OCI-LY1 (cell line): ENCODE data around the gene GNAO1.

ENCODE experiments used
- H2AFZ ChIP-seq: fragments of 200-600 bp; sonication (generic), shearing (Covaris generic); 2 replicates; pipeline ENCODE4 v1.6.0; 2014; ENCODE audit warnings: antibody characterized with exemption, mild to moderate bottlenecking, low read length
- H3F3A ChIP-seq: fragments of 200-600 bp; sonication (generic), shearing (Covaris generic); 2 replicates; pipeline ENCODE4 v1.6.0; 2014; ENCODE audit warnings: mild to moderate bottlenecking, antibody characterized with exemption, low read length, moderate library complexity; ENCODE audit not compliant: insufficient read depth
- H3K27ac ChIP-seq: fragments of 200-600 bp; sonication (generic); 2 replicates; pipeline ENCODE4 v1.5.1; 2014; ENCODE audit warnings: low read length, mixed run types, mild to moderate bottlenecking, low read depth; ENCODE audit not compliant: poor library complexity, severe bottlenecking
- H3K27me3 ChIP-seq: fragments of 200-600 bp; sonication (generic); 2 replicates; pipeline ENCODE4 v1.6.0; 2014; ENCODE audit warnings: antibody characterized with exemption, mild to moderate bottlenecking, low read length, moderate library complexity; ENCODE audit not compliant: insufficient read depth
- H3K36me3 ChIP-seq: fragments of 200-600 bp; sonication (generic); 2 replicates; pipeline ENCODE4 v1.6.1; 2014; ENCODE audit warnings: mild to moderate bottlenecking, antibody characterized with exemption, low read length, moderate library complexity, mixed read lengths; ENCODE audit not compliant: insufficient read depth
- H3K4me1 ChIP-seq: fragments of 200-600 bp; sonication (generic); 2 replicates; pipeline ENCODE4 v1.5.1; 2014; ENCODE audit warnings: mild to moderate bottlenecking, low read length, moderate library complexity; ENCODE audit not compliant: insufficient read depth, severe bottlenecking
- H3K4me2 ChIP-seq: fragments of 200-600 bp; sonication (generic), shearing (Covaris generic); 2 replicates; pipeline ENCODE4 v1.6.1; 2014; ENCODE audit warnings: low read length
- H3K4me3 ChIP-seq: fragments of 200-600 bp; sonication (generic); 2 replicates; pipeline ENCODE4 v1.5.1; 2014; ENCODE audit warnings: low read length, low read depth, mild to moderate bottlenecking, mixed read lengths; ENCODE audit not compliant: poor library complexity, severe bottlenecking
- H3K79me2 ChIP-seq: fragments of 200-600 bp; shearing (Covaris generic); 2 replicates; pipeline ENCODE4 v1.6.1; 2016; ENCODE audit warnings: mixed run types, low read length, mixed read lengths; ENCODE audit not compliant: insufficient read depth
- H3K9ac ChIP-seq: fragments of 200-600 bp; sonication (generic), shearing (Covaris generic); 2 replicates; pipeline ENCODE4 v1.6.1; 2014; ENCODE audit warnings: mild to moderate bottlenecking, low read length, mixed read lengths
- H3K9me2 ChIP-seq: fragments of 200-600 bp; sonication (generic), shearing (Covaris generic); 2 replicates; pipeline ENCODE4 v1.6.1; 2014; ENCODE audit warnings: low read depth, mild to moderate bottlenecking, low read length, mixed read lengths
- H3K9me3 ChIP-seq: fragments of 200-600 bp; shearing (Covaris generic); 2 replicates; pipeline ENCODE4 v1.6.1; 2014; ENCODE audit warnings: low read length, mixed read lengths
- H4K20me1 ChIP-seq: fragments of 200-600 bp; sonication (generic), shearing (Covaris generic); 2 replicates; pipeline ENCODE4 v1.6.0; 2016; ENCODE audit warnings: mild to moderate bottlenecking, low read length; ENCODE audit not compliant: insufficient read depth
- CTCF ChIP-seq: fragments of 200-600 bp; sonication (generic), shearing (Covaris generic); IDR thresholded peaks from 2 replicates; pipeline ENCODE4 v1.5.1; 2017; ENCODE audit warnings: mild to moderate bottlenecking, antibody characterized with exemption, low read length, moderate library complexity, mixed read lengths
- EZH2 ChIP-seq: fragments of 200-600 bp; sonication (generic), shearing (Covaris generic); IDR thresholded peaks from 2 replicates; pipeline ENCODE4 v1.8.0; 2017; ENCODE audit warnings: borderline replicate concordance, mixed run types, mild to moderate bottlenecking, antibody characterized with exemption, low read length, moderate library complexity, mixed read lengths

The GNAO1 gene

GRCh38 chr16:56312556-56312955, 121.3 kb downstream of the GNAO1 start:
- no peaks in the 10 kb centered on the region for H3K9me2 ChIP-seq
- TF ChIP-seq EZH2 (no peak), CTCF (no peak)
- no peaks in the 10 kb centered on the region for H4K20me1 ChIP-seq
- H3K4me2 ChIP-seq = no peak overlapping the region
- H3K36me3 ChIP-seq = no peaks in the 10 kb centered on the region
- no peaks in the 10 kb centered on the region for H3K79me2 ChIP-seq
- H3K4me1 ChIP-seq = no peaks in the 10 kb centered on the region
- H3K4me3 ChIP-seq = no peak overlapping the region
- H3K27me3 ChIP-seq = no peaks in the 10 kb centered on the region
- H3F3A ChIP-seq = no peaks in the 10 kb centered on the region
- no peak overlapping the region for H3K9ac ChIP-seq
- H2AFZ ChIP-seq = no peak overlapping the region
- no peaks in the 10 kb centered on the region for H3K9me3 ChIP-seq
- no peak overlapping the region for H3K27ac ChIP-seq

GRCh38 chr16:56314244-56314850, 123.1 kb downstream of the GNAO1 start:
- H3K27ac ChIP-seq = no peak overlapping the region
- no peak overlapping the region for H3K4me3 ChIP-seq
- H3K79me2 ChIP-seq = no peaks in the 10 kb centered on the region
- TF ChIP-seq EZH2 = no peak
- no peaks in the 10 kb centered on the region for H4K20me1 ChIP-seq
- no peak overlapping the region for H2AFZ ChIP-seq
- H3K9ac ChIP-seq = no peak overlapping the region
- no peaks in the 10 kb centered on the region for H3K27me3 ChIP-seq
- H3F3A ChIP-seq = no peaks in the 10 kb centered on the region
- no peaks in the 10 kb centered on the region for H3K9me2 ChIP-seq
- no peak overlapping the region for H3K4me2 ChIP-seq
- no peaks in the 10 kb centered on the region for H3K36me3 ChIP-seq
- H3K9me3 ChIP-seq = no peaks in the 10 kb centered on the region
- H3K4me1 ChIP-seq = no peaks in the 10 kb centered on the region

- Histone ChIP-seq H3K79me2 (no peaks in the 10 kb centered on the region), H4K20me1 (no peaks in the 10 kb centered on the region), H3F3A (no peaks in the 10 kb centered on the region), H3K9ac (no peak overlapping the region), H3K9me3 (no peaks in the 10 kb centered on the region), H3K4me2 (no peak overlapping the region), H3K4me1 (no peaks in the 10 kb centered on the region), H2AFZ (no peak overlapping the region), H3K9me2 (no peaks in the 10 kb centered on the region), H3K27ac (no peak overlapping the region), H3K4me3 (no peak overlapping the region), H3K27me3 (no peaks in the 10 kb centered on the region), H3K36me3 (no peaks in the 10 kb centered on the region)
- TF ChIP-seq CTCF = no peak
- TF ChIP-seq EZH2 = no peak
These were observed 124.7 kb downstream of the GNAO1 start for GRCh38 chr16:56315955-56316354.

- Histone ChIP-seq H3K9ac (no peak overlapping the region), H3K9me2 (no peaks in the 10 kb centered on the region), H3K9me3 (no peaks in the 10 kb centered on the region), H4K20me1 (no peaks in the 10 kb centered on the region), H3K27me3 (no peaks in the 10 kb centered on the region; the same call in 1 of the 2 replicates), H3K4me1 (no peaks in the 10 kb centered on the region), H3K36me3 (no peaks in the 10 kb centered on the region), H3K4me3 (no peak overlapping the region), H3F3A (no peaks in the 10 kb centered on the region), H3K79me2 (no peaks in the 10 kb centered on the region), H3K27ac (no peak overlapping the region), H2AFZ (no peak overlapping the region), H3K4me2 (no peak overlapping the region)
- no peak for TF ChIP-seq EZH2
- no peak for TF ChIP-seq CTCF
These were observed 125.3 kb downstream of the GNAO1 start for GRCh38 chr16:56316545-56316944.
